Upper lobe of left lung (tissue), 4 donors: Measurements from ENCODE around the gene SERINC3.

Source experiments
- POLR2AphosphoS5 ChIP-seq, 2 donors: sonication (generic); formaldehyde crosslinking; IDR thresholded peaks; one replicate each; pipeline ENCODE4 v1.5.1; 2017; ENCODE audit warnings: antibody characterized with exemption in 2 of 2
- TF ChIP-seq, protein P1 (sequence below), 6 experiments: fragments of 450-650 bp in 4 of 6; fragments of 200-600 bp in 2 of 6; sonication (generic) in 2 of 6; IDR thresholded peaks; one replicate each; pipeline ENCODE4 v1.5.1; 2016 to 2019; ENCODE audit warnings: antibody characterized with exemption in 6 of 6

DNA sequence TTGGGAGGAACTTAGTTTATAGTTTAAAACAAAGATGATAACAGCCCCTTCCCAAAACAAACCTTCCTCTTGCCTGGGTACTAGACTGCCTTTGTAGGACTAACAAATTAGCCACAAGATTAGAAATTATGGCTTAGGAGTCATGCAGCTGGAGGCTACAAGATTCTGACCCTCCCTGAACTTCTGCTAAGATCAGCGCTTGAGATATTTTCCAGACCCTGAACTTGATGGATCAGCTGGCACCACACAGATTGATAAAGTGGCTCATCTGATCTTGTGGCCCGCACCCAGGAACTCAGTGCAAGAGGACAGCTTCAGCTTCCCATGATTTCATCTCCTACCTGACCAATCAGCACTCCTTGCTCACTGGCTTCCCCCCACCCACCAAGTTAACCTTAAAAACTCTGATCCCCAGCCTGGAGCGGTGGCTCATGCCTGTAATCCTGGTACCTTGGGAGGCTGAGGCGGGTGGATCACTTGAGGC is 5.9 kb upstream of the SERINC3 start:
- TF ChIP-seq, protein P1, sequence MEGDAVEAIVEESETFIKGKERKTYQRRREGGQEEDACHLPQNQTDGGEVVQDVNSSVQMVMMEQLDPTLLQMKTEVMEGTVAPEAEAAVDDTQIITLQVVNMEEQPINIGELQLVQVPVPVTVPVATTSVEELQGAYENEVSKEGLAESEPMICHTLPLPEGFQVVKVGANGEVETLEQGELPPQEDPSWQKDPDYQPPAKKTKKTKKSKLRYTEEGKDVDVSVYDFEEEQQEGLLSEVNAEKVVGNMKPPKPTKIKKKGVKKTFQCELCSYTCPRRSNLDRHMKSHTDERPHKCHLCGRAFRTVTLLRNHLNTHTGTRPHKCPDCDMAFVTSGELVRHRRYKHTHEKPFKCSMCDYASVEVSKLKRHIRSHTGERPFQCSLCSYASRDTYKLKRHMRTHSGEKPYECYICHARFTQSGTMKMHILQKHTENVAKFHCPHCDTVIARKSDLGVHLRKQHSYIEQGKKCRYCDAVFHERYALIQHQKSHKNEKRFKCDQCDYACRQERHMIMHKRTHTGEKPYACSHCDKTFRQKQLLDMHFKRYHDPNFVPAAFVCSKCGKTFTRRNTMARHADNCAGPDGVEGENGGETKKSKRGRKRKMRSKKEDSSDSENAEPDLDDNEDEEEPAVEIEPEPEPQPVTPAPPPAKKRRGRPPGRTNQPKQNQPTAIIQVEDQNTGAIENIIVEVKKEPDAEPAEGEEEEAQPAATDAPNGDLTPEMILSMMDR (IDR thresholded peaks at IDR 0.05) = no peak
- TF ChIP-seq POLR2AphosphoS5 (IDR thresholded peaks at IDR 0.05) = no peak
